ENCODE data around the gene LY6G5C.
"Not testable (repeated sequence)": the region's sequence is repeated elsewhere in the genome, so short reads cannot be mapped to it uniquely, and the experiment has no call there.

The LY6G5C gene

GRCh38 chr6:31713991-31714684, 33.3 kb upstream of the LY6G5C start:
- DNase-seq: peak; percentile 87

- DNase-seq: no peak
Measured at GRCh38 chr6:31713465-31713864, 32.6 kb upstream of the LY6G5C start.

- DNase-seq: no peak
Measured at GRCh38 chr6:31712296-31712695, 31.4 kb upstream of the LY6G5C start.

- no peak for DNase-seq
Measured at GRCh38 chr6:31711233-31711632, 30.4 kb upstream of the LY6G5C start.

- no peak for DNase-seq
Measured at GRCh38 chr6:31710523-31711219, 29.8 kb upstream of the LY6G5C start.

GRCh38 chr6:31709157-31709556, 28.3 kb upstream of the LY6G5C start:
- not testable (repeated sequence) for DNase-seq

- no peak for DNase-seq
Measured at GRCh38 chr6:31708224-31708623, 27.4 kb upstream of the LY6G5C start.

GRCh38 chr6:31707701-31708100, 26.8 kb upstream of the LY6G5C start:
- no peak for DNase-seq

- DNase-seq: no peak
Measured at GRCh38 chr6:31706599-31706998, 25.7 kb upstream of the LY6G5C start, which contains the start of gene LY6G6F. LY6G6F (plus strand) TSS chr6:31706866; CDS start chr6:31706907, 41 bp downstream.

GRCh38 chr6:31705931-31706330, 25.1 kb upstream of the LY6G5C start:
- DNase-seq: no peak

GRCh38 chr6:31702819-31703716, 22.2 kb upstream of the LY6G5C start, which contains the start of gene ABHD16A:
ABHD16A (minus strand) TSS chr6:31703324; CDS start chr6:31703281, 43 bp downstream.
- DNase-seq: peak; percentile 91

- peak; percentile 62 for DNase-seq
Measured at GRCh38 chr6:31702405-31702818, 21.5 kb upstream of the LY6G5C start.

- peak; percentile 19 for DNase-seq
Measured at GRCh38 chr6:31701666-31702404, 21.0 kb upstream of the LY6G5C start.

- DNase-seq: no peak
Measured at GRCh38 chr6:31700740-31701401, 20.0 kb upstream of the LY6G5C start.

GRCh38 chr6:31697555-31697954, 16.7 kb upstream of the LY6G5C start:
- no peak for DNase-seq

- no peak for DNase-seq
Measured at GRCh38 chr6:31693535-31693934, 12.7 kb upstream of the LY6G5C start.

- DNase-seq: no peak
Measured at GRCh38 chr6:31692886-31693285, 12.0 kb upstream of the LY6G5C start.

- DNase-seq: no peak
Measured at GRCh38 chr6:31692353-31692752, 11.5 kb upstream of the LY6G5C start.

- DNase-seq: no peak
Measured at GRCh38 chr6:31691564-31692108, 10.8 kb upstream of the LY6G5C start.

- no peak for DNase-seq
Measured at GRCh38 chr6:31691078-31691463, 10.2 kb upstream of the LY6G5C start.

GRCh38 chr6:31690231-31691077, 9.6 kb upstream of the LY6G5C start:
- no peak for DNase-seq
